Urinary bladder (tissue), 4 donors: ENCODE results near the gene RAMP3. TPM values are rescaled to one million over a fixed set of nuclear protein-coding genes. Genes with fewer than 3 reads are reported as not detected.

Source experiments
- DNase-seq: peaks from one replicate; pipeline ENCODE4 v3.0.0-alpha.2; 2015; ENCODE audit errors: extremely low spot score
- H3K27ac ChIP-seq: one replicate; pipeline ENCODE4 v1.5.1; 2013; ENCODE audit warnings: low read depth, mild to moderate bottlenecking, moderate library complexity
- H3K36me3 ChIP-seq: one replicate; pipeline ENCODE4 v1.6.1; 2013; ENCODE audit warnings: mild to moderate bottlenecking, moderate library complexity; ENCODE audit not compliant: insufficient read depth
- H3K4me1 ChIP-seq: one replicate; pipeline ENCODE4 v1.6.1; 2013; ENCODE audit warnings: mild to moderate bottlenecking, moderate library complexity; ENCODE audit not compliant: insufficient read depth
- H3K4me3 ChIP-seq: one replicate; pipeline ENCODE4 v1.5.1; 2013; ENCODE audit warnings: low read depth, low read length
- WGBS: extraction: QIAGEN DNeasy Blood & Tissue Kit; methylation state at CpG from one replicate; pipeline ENCODE4 v1.1.7; 2013; 5-methylcytosine and 5-hydroxymethylcytosine counted together
- polyA plus RNA-seq: library from polyadenylated mRNA; stranded (reverse); fragments of 200-250 nt; gene quantifications from one replicate; pipeline ENCODE4 v1.2.3, GENCODE V29; 2013
- total RNA-seq: library from RNA; depleted of rRNA; stranded (reverse); fragments of >200 nt; gene quantifications from one replicate; pipeline ENCODE4 v1.2.3, GENCODE V29; 2014
- donor health status: healthy with polysubstance abuse.
- donor health status: healthy.

The RAMP3 gene
- total and polyA plus RNA-seq, 2 donors: 5.7 to 51.4 TPM

DNA sequence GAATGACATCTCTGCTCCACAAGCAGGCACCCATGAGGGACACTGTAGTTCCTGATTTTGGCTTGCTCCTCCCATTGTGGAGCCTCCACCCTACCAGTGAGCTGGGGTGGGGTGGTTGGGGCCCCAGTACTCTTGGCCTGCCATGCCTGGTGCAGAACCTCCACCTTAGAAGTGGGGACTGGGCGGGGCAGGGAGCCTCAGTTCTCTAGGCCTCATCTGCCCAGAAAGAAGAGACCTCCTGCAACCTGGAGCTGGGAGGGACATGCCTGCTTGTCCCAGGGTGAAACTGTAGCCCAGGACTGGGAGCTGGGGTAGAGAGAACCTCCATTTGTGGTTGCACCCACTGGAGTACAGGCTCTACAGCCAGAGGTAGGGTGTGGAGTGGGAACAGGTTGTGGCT lies 14.4 kb downstream of the RAMP3 start:
- Histone ChIP-seq H3K4me3 (no peak overlapping the region), H3K4me1 (no peaks in the 10 kb centered on the region), H3K27ac (no peak overlapping the region), H3K36me3 (no peaks in the 10 kb centered on the region)
- WGBS: 51% methylated on average over 1 of the region's 1 CpG
- DNase-seq: no peak

DNA sequence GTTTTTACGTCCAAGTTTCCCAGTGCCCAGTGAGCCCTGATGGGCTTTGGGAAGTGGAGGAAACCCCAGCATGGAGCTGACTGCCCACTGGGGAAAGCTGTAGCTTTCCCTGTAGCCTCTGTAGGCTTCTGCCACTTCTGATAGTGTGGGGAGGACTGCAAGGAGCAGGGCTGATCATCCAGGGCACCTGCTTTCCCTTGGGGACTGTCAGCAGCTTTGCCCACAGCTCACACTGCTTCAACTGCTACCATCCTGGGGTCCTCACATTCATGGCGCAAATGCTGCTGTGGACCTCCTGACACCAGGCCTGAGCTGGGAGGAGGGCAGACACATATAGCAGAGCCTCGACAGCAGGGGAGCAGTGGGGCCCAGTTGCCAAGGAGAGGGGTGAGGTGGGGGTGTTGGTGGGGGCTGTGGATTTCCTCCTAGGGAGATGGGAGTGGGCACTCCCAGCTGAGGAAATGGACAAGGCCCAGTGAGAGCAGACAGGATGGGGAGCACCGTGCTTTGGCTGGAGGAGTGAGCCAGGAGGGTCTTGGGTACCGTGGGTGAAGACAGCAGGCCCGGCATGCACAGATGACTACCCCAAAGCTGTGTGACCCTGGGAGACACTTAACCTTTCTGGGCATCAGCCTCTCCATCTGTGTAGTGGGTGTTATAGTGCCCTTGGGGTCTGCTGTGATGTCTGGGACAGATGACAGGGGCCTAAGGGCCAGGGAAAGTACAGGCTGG lies 16.2 kb downstream of the RAMP3 start:
- Histone ChIP-seq H3K4me3 (no peak overlapping the region), H3K4me1 (no peaks in the 10 kb centered on the region), H3K27ac (no peak overlapping the region), H3K36me3 (no peaks in the 10 kb centered on the region)
- 86% methylated on average over 6 of the region's 6 CpGs for WGBS
- DNase-seq: no peak

DNA sequence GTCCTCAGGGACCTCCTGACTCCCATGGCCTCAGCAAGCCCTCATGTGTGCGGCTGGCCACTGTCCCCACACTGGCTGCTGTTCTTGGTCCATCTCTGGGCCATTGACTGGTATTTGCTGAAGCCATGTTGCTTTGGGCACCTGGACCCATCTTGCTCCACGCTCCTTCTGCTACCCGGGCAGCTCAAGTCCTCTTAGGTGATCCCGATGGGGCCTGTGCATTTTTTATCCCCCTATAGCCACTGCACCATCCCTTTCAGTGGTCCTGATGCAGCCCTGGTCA lies 16.7 kb downstream of the RAMP3 start:
- Histone ChIP-seq H3K4me1 (no peaks in the 10 kb centered on the region), H3K4me3 (no peak overlapping the region), H3K27ac (no peak overlapping the region), H3K36me3 (no peaks in the 10 kb centered on the region)
- 89% methylated on average over 4 of the region's 4 CpGs for WGBS
- no peak for DNase-seq

DNA sequence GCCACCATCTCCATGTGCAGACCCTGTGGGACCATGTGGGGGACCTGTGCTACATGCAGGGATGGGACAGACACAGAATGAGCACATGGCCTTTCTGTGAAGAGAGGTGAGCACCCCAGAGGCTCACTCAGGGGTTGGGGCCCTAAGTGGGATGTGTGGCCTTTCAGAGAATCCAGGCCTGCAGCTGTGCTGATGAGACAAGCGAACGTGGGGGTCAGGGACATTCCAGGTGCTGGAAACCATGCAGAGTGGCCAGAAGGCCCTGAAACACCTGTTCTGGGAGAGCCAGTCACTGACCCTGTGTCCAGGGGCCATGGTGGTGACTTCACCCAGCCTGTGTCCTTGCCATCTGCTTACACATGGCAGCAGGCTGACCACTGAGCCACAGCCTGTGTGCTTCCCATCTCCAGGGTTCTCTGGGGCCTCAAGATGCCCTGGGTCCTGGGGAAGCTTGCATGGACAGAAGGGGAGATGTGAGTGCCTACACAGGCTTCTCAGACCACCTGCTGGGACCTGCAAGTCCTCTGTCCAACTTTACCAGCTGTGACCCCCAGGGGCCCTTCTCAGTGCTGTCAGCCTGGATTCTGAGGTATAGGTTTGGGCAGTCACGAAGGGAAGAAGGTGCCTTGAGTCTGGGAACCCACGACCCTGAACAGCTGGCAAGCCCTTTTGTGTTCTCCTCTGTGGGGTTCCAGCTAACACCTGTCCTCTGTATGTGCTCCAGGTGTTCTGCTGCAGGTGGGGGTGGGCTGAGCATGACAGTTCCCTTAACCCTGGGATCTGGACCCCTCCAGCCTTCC lies 17.6 kb downstream of the RAMP3 start:
- no peaks in the 10 kb centered on the region for H3K4me1 ChIP-seq
- no peak overlapping the region for H3K27ac ChIP-seq
- no peak overlapping the region for H3K4me3 ChIP-seq
- H3K36me3 ChIP-seq: no peaks in the 10 kb centered on the region
- DNase-seq: no peak
- 73% methylated on average over 4 of the region's 4 CpGs for WGBS

DNA sequence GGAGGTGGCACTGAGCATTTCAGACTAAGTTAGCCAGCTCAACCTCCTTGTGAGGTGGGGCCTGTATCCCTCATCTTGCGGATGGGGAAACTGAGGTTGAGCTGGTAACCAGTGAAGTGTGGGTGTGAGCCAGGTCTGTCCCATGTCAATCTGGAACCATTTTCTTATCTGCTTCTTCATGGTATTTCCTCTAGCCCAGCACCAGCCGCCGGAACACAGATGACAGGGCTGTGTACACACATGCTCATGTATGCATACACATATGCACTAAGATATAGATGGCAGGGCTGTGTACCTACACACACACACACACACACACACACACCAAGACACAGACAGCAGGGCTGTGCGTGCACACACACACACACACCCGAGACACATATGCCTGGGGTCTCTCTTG lies 18.5 kb downstream of the RAMP3 start:
- H3K4me3 ChIP-seq: no peak overlapping the region
- H3K4me1 ChIP-seq: no peaks in the 10 kb centered on the region
- H3K36me3 ChIP-seq: no peaks in the 10 kb centered on the region
- H3K27ac ChIP-seq: no peak overlapping the region
- 88% methylated on average over 5 of the region's 5 CpGs for WGBS
- DNase-seq: no peak

DNA sequence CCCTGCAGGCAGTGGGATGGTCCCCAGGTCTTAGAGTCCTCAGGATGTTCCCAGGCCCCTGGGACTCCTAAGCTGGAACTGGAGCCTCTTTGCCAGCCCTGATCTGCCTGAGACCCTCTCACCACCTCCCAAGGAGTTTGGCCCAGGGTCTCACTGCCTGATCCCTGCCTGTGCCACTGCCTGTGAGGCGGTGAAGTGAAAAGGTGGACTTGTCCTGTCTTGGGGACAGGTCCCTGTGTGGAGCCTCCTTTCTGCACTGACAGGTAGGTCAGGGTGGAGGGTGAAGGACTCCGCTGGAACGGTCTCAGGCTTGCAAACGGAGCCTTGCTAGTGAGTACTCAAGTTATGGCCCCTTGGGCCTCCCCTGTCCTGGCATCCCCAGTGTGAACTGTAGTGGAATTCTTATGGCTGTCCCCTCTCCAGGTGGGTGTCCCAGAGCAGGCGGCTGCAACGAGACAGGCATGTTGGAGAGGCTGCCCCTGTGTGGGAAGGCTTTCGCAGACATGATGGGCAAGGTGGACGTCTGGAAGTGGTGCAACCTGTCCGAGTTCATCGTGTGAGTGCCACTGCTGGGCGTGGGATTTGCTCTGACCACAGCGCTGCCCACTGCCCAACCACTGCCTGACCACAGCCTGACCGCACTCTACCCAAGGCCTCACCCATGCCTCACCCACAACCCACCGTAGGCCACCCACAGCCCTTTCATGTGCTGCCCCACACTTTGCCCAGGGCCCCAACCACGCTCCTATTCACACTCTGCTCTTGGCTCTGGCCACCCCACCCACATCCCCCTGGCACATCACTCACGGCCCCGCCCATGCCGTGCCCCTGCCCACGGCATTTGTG lies 19.5 kb downstream of the RAMP3 start:
- no peak overlapping the region for H3K27ac ChIP-seq
- DNase-seq: no peak
- H3K36me3 ChIP-seq: no peaks in the 10 kb centered on the region
- WGBS: 86% methylated on average over 19 of the region's 19 CpGs
- H3K4me1 ChIP-seq: no peaks in the 10 kb centered on the region
- no peak overlapping the region for H3K4me3 ChIP-seq

DNA sequence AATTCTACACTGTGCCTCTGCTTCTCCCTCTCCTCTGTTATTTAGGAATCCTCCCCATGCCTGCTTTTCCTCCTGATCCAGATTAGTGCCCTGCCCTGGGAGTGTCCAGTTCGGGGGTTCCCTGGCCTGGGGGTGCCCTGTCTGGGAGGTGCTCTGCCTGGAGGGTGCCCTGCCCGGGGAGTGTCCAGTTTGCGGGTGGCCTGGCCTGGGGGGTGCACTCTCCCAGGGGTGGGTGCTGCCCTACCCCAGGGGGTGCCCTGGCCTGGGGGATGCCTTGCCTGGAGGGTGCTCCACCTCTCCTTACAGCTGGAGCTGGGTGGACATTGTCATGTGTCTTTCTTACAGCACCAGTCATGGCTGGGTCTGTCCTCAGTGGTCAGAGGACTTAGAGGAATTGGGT lies 20.2 kb downstream of the RAMP3 start:
- Histone ChIP-seq H3K27ac (no peak overlapping the region), H3K4me3 (no peak overlapping the region), H3K36me3 (no peaks in the 10 kb centered on the region), H3K4me1 (no peaks in the 10 kb centered on the region)
- no peak for DNase-seq
- WGBS: 88% methylated on average over 3 of the region's 3 CpGs

DNA sequence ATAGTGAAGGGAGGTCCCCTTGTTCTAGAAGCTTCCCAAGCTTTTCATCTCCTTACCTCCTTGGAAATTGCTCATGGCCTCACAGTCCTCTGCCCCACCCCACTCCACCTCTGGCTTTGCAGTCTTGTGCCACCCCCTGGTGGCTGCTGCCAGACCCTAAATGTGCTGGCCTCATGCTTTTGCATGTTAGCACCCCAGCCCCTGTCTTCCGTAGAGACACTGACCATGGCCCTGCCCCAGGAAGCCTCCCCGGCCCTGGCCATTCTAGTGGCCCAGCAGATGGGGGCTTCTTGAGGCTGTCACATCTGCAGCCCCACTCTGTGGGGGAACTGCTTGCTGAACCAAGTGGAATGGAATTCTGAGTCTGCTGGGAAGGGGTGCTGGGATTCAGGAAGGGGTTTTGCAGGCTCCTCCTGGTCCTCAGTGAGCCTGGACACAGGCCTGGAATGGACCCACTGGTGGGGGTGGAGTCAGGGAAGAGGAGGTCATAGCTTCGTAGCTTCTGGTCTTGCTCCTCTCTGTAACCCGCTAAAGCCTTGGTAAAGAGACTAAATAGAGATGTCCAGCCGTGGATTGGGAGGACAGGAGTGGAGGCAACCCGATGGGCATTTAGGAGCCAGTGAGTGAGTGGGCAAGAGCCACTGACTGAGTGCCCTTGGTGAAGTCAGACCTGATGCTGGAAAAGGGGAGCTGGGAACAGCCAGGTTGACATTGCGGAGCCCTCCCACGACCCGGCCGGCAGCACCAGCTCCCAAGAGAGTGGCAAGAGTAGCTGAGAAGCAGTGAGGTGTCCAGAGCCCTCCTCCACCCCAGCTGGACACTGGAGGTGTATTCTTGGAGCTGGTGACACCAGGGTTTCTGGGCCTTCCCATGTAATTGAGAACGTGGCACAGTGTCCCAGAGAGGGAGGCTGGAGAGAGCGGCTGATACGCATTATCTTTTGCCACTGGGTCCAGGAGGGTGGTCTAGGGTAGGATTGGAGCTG lies 20.9 kb downstream of the RAMP3 start:
- whole genome bisulfite sequencing: 71% methylated on average over 13 of the region's 13 CpGs
- DNase-seq: no peak

DNA sequence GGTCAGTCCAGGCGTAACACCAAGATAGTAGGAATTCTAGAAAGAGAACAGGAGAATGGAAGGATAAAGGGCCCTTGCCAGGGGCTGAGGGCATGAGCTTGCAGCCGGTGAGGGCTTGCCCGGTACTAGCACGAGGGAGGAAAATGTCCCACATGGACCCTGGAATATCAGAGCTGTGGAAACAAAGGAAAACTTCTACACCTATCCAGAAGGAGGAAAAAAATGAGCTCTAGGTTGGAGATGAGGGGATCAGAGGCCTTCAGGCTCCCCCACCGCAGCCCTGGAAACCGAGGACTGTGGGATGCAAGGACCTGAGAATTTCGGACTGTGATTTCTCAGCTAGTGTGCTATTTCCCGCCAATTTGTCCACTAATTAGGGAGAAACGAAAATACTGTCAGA lies 22.1 kb downstream of the RAMP3 start:
- Histone ChIP-seq H3K4me1 (no peaks in the 10 kb centered on the region), H3K4me3 (no peak overlapping the region), H3K36me3 (no peaks in the 10 kb centered on the region), H3K27ac (no peak overlapping the region)
- no peak for DNase-seq
- 82% methylated on average over 9 of the region's 9 CpGs for WGBS

More for the DNA sequence above, 20.9 kb downstream of the RAMP3 start:
- H3K27ac ChIP-seq: no peak overlapping the region
- H3K4me1 ChIP-seq: no peaks in the 10 kb centered on the region
- no peaks in the 10 kb centered on the region for H3K36me3 ChIP-seq
- no peak overlapping the region for H3K4me3 ChIP-seq

DNA sequence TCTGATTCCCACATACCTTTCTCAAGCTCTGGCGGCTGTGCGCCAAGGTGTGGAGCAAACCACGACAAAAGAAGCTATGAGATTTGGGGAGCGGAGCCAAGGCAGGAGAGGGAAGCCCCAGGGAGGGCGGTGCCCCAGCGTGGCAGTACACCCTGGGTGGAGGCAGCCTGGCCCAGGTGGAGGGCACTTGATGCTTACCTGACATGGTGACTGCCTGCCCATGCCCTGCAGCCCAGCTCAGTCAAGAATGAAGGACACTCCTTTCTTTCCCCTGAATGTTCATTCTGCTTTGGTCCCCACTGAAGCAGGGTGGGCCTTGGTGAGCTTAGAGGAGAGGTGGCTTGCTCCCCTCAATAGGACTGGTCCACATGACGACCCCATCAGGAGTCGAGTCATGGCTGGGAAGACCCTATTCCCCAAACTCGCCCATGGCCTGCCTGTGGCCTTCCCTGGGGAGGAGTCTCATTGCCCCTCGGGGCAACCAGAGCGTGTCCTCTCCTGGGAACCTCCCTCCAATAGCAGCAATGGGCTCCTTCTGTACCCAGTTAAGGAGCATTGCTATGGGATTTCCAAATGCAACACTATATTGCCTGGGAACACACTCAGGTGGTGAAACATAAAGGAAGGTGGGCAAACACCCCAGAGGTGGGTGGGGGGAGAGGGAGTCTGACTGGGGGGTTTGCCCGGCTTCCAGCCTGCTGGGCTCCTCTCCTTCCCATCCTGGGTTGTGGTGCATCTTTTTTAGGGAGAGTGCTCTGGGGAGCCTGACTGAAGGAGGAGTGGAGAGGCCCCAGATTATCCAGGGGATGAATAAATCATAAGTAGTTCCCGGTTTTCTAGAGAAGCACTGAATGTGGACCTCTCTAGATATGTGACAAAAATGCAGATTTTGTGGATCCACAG lies 22.7 kb downstream of the RAMP3 start:
- Histone ChIP-seq H3K4me1 (no peaks in the 10 kb centered on the region), H3K27ac (no peak overlapping the region), H3K36me3 (no peaks in the 10 kb centered on the region), H3K4me3 (no peak overlapping the region)
- no peak for DNase-seq
- 83% methylated on average over 13 of the region's 13 CpGs for WGBS

DNA sequence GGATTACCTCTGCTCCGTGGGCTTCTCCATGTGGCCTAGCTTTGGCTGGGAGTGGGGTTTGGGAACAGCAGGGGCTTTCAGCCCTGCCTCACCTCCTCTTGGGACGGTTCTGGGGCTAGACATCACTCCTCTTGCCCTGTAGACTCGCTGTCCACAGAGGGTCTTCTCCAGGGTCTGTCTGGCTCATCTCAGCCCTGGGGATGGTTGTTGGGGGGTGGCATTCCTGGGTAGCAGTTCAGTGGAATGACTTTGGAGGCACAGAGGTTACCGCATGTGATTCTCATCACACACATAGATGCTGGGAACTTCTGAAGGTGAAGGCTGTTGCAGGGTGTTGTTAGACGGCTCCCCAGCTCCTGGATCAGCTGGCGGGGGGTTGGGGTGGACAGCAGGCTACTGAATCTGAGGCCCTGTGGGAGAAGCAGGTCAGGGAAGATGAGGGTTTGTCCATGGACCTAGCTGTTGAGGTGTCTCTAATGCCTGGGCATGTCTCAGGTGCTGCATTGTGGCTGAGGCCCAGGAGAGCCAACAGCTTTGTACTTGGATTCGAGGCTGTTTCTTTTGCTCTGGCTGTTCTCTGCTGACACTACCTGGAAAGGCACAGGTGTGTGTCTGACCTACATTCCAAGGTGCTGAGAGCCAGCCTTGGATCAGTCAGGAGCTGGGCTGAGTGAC lies 23.8 kb downstream of the RAMP3 start:
- no peak for DNase-seq
- no peaks in the 10 kb centered on the region for H3K4me1 ChIP-seq
- 87% methylated on average over 7 of the region's 7 CpGs for WGBS
- no peaks in the 10 kb centered on the region for H3K36me3 ChIP-seq
- no peak overlapping the region for H3K27ac ChIP-seq
- H3K4me3 ChIP-seq: no peak overlapping the region
